Cardiac muscle cell (in vitro differentiated cells and primary cell): ENCODE data around the gene JUP. TPM values are rescaled to one million over a fixed set of nuclear protein-coding genes. Genes with fewer than 3 reads are reported as not detected.

Experiments
- DNase-seq, 2 donors: peaks; one replicate each; pipeline versions ENCODE4 v3.0.0 to v3.0.0-alpha.2; 2010 to 2017; ENCODE audit warnings: low read depth in 1 of 2, low spot score in 1 of 2
- H3K27ac ChIP-seq: fragments of 200-600 bp; sonication (generic); 2 replicates; pipeline ENCODE4 v1.5.1; 2016
- H3K27me3 ChIP-seq: fragments of 200-600 bp; sonication (generic); 2 replicates; pipeline ENCODE4 v1.6.0; 2016; ENCODE audit warnings: control low read depth
- H3K36me3 ChIP-seq: fragments of 200-600 bp; sonication (generic); 2 replicates; pipeline ENCODE4 v1.5.1; 2016; ENCODE audit warnings: control low read depth
- H3K4me1 ChIP-seq: fragments of 200-600 bp; sonication (generic); 2 replicates; pipeline ENCODE4 v1.8.1; 2017; ENCODE audit warnings: low read depth, mild to moderate bottlenecking, mixed run types
- H3K4me3 ChIP-seq: fragments of 200-600 bp; sonication (generic); 2 replicates; pipeline ENCODE4 v1.5.1; 2016; ENCODE audit warnings: mild to moderate bottlenecking
- H3K9me3 ChIP-seq: fragments of 200-600 bp; sonication (generic); 2 replicates; pipeline ENCODE4 v1.5.1; 2017; ENCODE audit warnings: low read depth, mild to moderate bottlenecking, control low read depth
- polyA plus RNA-seq: library from polyadenylated mRNA; unstranded; fragments of >200 nt; fragmentation: Nextera tagmentation; extraction: Ambion mirVana; gene quantifications from 2 replicates; pipeline ENCODE4 v1.2.1, GENCODE V29; 2016
- total RNA-seq: library from RNA; depleted of rRNA; stranded (reverse); fragments of >200 nt; gene quantifications from 2 replicates; pipeline ENCODE4 v1.2.3, GENCODE V29; 2016
- TF ChIP-seq, protein P1 (sequence below): IDR thresholded peaks from 2 replicates; pipeline ENCODE4 v1.5.1; 2012; ENCODE audit warnings: low read depth, mild to moderate bottlenecking, low read length

JUP gene
- total and polyA plus RNA-seq, 2 experiments from 2014 or later: 160 to 296 TPM

DNA sequence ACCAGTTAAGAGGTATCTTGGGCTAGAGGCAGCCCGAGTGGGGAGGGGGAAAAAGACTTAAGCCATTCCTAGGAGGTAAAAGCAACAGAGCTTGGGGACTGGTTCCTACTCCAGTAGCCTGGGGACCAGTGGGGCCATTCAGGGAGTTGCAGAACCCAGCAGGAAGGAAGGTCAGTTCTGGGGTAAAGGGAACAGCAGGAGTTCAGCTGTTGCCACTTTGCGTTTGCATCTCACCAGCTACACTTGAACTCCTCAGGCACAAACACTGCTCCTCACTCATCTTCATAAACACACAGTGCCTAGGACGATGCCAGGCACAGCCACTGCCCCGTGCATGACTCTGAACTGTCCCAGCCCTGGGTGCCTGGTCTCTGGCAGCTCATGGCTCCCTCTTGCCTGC is 56.0 kb downstream of the JUP start:
- H3K27me3 ChIP-seq: peaks cover 46% of the 10 kb centered on the region
- peaks cover 4% of the 10 kb centered on the region for H3K4me1 ChIP-seq
- H3K36me3 ChIP-seq: no peaks in the 10 kb centered on the region
- no peak for DNase-seq
- TF ChIP-seq, protein P1, sequence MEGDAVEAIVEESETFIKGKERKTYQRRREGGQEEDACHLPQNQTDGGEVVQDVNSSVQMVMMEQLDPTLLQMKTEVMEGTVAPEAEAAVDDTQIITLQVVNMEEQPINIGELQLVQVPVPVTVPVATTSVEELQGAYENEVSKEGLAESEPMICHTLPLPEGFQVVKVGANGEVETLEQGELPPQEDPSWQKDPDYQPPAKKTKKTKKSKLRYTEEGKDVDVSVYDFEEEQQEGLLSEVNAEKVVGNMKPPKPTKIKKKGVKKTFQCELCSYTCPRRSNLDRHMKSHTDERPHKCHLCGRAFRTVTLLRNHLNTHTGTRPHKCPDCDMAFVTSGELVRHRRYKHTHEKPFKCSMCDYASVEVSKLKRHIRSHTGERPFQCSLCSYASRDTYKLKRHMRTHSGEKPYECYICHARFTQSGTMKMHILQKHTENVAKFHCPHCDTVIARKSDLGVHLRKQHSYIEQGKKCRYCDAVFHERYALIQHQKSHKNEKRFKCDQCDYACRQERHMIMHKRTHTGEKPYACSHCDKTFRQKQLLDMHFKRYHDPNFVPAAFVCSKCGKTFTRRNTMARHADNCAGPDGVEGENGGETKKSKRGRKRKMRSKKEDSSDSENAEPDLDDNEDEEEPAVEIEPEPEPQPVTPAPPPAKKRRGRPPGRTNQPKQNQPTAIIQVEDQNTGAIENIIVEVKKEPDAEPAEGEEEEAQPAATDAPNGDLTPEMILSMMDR: no peak
- no peak overlapping the region for H3K4me3 ChIP-seq
- H3K27ac ChIP-seq: no peak overlapping the region
- no peaks in the 10 kb centered on the region for H3K9me3 ChIP-seq

DNA sequence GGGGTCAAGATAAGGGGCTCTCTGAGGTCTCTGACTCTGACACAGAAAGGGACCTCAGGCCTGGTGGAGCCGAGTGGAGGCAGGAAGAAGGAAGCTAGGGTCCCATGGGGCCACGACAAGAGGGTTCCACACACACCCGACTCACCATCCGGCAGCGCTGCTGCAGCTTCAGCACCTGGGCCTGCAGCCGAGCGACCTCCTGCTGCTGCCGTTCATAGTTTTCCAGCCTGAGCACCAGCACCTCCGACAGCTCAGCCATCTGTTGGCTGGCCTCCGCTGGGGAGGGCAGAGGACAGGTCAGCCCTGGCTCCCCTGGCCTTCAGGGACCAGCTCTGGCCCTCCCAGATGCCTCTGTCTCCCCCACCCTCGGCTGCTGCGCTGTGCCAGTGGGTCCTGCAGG is 58.5 kb downstream of the JUP start:
- Histone ChIP-seq H3K27ac (no peak overlapping the region), H3K9me3 (no peaks in the 10 kb centered on the region), H3K4me3 (no peak overlapping the region), H3K27me3 (peaks cover 22% of the 10 kb centered on the region), H3K36me3 (no peaks in the 10 kb centered on the region), H3K4me1 (no peaks in the 10 kb centered on the region)
- no peak for DNase-seq
- TF ChIP-seq, protein P1: no peak

DNA sequence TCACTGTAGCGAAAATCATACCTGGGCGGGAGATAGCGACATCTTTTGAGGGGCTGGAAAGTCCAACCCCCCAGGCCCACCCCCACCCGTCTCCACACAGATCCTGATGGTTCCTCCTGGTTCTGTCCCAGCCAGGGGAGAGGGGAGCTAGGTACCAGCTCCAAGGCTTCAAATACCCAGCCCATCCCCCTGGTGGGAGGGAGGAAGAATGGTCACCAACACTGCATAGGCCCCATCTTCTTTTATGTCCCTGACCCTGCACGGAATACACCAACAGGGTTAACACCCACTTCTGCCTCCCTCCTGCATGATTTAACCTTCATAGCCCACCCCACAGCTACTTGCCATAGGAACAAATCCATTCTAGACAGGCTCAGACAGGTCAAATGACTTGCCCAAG is 61.4 kb downstream of the JUP start:
- Histone ChIP-seq H3K4me3 (no peak overlapping the region), H3K4me1 (no peaks in the 10 kb centered on the region), H3K27ac (no peak overlapping the region), H3K27me3 (no peaks in the 10 kb centered on the region), H3K9me3 (no peaks in the 10 kb centered on the region), H3K36me3 (no peaks in the 10 kb centered on the region)
- DNase-seq: no peak
- TF ChIP-seq, protein P1: no peak

DNA sequence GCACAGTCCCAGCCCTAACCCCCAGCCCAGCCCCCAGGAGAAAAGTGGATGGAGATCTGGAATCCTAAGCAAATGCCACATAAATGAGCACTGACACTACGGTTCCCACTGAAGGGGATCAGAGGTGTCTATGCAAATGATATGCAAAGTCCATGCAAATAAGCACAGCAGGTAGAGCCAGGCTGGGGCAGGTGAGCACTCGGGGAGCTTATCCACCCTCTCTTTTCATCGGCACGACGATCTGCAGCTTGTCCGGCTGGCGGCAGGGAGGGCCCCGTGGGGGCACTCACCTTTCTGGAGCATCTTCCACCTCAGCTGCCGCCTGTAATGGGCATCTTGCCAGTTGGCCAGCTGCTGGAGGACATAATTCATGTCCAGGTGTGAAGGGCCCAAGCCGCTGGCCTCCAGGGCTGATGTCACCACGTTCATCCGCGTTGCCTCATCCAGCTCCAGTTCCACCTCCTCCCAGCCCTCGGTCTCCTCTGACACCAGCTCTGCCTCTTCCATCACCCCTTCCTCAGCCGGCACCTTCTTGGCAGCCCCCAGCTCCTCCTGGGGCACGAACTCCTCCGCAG is 61.9 kb downstream of the JUP start:
- Histone ChIP-seq H3K9me3 (no peaks in the 10 kb centered on the region), H3K4me3 (no peak overlapping the region), H3K27ac (no peak overlapping the region), H3K36me3 (no peaks in the 10 kb centered on the region), H3K27me3 (no peaks in the 10 kb centered on the region), H3K4me1 (no peaks in the 10 kb centered on the region)
- DNase-seq: no peak
- TF ChIP-seq, protein P1: no peak

DNA sequence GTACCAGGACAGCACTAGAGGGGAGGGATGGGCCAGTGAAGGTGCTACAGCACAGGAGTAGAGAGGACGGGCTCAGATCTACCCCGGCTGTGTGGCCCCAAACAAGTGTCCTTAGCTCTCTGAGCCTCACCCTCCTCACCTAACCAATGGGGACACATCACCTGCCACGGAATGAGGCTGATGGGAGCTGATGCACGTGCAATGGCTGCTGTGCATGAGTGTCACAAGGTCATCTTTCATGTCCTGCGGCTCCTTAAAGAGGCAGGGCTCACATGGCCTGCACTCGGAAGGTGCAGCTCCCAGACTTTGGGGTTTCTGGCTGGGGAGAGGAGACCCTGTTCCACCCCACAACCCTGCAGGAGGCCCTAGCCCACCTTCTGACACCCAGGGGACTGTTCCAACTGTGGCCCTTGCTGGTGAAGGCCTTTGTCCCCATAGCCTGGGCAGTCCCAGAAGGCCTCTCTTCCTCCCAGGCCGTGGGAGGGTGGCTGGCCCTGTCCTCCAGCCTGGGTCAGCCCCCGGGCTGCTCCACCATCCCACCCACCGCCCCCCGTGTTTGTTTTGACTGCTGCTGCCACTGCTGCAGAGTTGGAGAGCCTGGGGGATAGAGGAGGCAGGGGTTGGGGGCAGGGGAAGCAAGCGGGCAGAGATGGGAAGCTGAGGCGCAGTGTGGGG is 62.6 kb downstream of the JUP start:
- DNase-seq: no peak
- Histone ChIP-seq H3K9me3 (no peaks in the 10 kb centered on the region), H3K27ac (no peak overlapping the region), H3K27me3 (no peaks in the 10 kb centered on the region), H3K4me1 (no peaks in the 10 kb centered on the region), H3K36me3 (no peaks in the 10 kb centered on the region), H3K4me3 (no peak overlapping the region)
- TF ChIP-seq, protein P1: no peak
